Omental fat pad (tissue), 4 donors: ENCODE measurements around the gene HS6ST3. TPM values are rescaled to one million over a fixed set of nuclear protein-coding genes. Genes with fewer than 3 reads are reported as not detected.
"Not testable (repeated sequence)": the region's sequence is repeated elsewhere in the genome, so short reads cannot be mapped to it uniquely, and the experiment has no call there.

ENCODE experiments used
- ATAC-seq: fragments of 150-250 bp; one replicate; pipeline ENCODE4 v1.9.1; 2016; ENCODE audit warnings: mild to moderate bottlenecking, moderate library complexity; ENCODE audit not compliant: low FRiP score
- DNase-seq: peaks from one replicate; pipeline ENCODE4 v3.0.0-alpha.2; 2019; ENCODE audit warnings: low spot score
- total RNA-seq, 4 donors: library from RNA; depleted of rRNA; stranded (reverse); fragments of >200 nt; gene quantifications; one replicate each; pipeline ENCODE4 v1.1.0, GENCODE V29; 2016
- TF ChIP-seq, protein P1 (sequence below), 3 donors: fragments of 450-650 bp; IDR thresholded peaks; one replicate each; pipeline ENCODE4 v1.5.1; 2016 to 2017; ENCODE audit warnings: antibody characterized with exemption in 3 of 3, mild to moderate bottlenecking in 3 of 3, moderate library complexity in 2 of 3

Gene HS6ST3
- total RNA-seq, 4 donors from 2014 or later, result 0.09 to 0.32 (median 0.24) TPM; not detected in 1

DNA sequence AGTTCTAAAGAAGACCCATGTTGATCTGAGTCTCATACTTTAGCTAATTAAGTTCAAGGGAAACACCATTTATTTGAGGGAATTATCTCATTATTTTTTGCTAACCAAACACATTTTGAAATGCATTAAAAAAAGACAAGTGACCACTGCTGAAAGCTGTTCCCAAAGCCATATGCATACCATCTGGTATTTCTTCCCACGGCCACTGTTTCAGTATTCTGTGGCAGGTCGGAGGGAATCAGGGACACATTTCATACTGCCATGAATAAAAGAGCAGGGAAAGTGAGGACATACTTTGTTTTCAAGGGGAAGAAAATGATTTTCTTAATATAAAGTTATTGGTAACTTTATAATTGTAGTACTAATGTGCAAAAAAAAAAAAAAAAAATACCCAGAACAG is 401.2 kb downstream of the HS6ST3 start:
- TF ChIP-seq, protein P1, sequence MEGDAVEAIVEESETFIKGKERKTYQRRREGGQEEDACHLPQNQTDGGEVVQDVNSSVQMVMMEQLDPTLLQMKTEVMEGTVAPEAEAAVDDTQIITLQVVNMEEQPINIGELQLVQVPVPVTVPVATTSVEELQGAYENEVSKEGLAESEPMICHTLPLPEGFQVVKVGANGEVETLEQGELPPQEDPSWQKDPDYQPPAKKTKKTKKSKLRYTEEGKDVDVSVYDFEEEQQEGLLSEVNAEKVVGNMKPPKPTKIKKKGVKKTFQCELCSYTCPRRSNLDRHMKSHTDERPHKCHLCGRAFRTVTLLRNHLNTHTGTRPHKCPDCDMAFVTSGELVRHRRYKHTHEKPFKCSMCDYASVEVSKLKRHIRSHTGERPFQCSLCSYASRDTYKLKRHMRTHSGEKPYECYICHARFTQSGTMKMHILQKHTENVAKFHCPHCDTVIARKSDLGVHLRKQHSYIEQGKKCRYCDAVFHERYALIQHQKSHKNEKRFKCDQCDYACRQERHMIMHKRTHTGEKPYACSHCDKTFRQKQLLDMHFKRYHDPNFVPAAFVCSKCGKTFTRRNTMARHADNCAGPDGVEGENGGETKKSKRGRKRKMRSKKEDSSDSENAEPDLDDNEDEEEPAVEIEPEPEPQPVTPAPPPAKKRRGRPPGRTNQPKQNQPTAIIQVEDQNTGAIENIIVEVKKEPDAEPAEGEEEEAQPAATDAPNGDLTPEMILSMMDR (IDR thresholded peaks at IDR 0.05), result no peak

DNA sequence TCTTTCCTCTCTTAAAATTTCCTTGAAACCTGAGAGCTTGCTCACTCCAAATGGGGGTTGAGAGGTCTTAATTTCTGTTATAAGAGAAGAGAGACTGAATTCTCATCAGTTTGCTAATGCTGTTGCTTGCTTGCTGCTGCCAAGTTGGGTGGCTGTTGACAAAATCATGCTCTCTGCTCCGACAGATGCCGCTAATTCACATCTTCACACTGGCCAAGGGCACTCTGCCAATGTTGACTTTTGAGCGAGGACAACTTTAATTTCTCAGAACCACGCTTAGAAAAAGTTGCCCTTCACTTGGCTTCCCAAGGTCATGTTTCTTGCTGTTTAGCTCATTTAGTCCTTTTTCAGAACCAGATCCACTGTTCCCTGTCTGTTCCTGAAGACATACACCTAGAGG is 402.9 kb downstream of the HS6ST3 start:
- ATAC-seq (no peak), DNase-seq (no peak)
- TF ChIP-seq, protein P1 (IDR thresholded peaks at IDR 0.05), result no peak

More for the DNA sequence above, 401.2 kb downstream of the HS6ST3 start:
- no peak for ATAC-seq
- no peak for DNase-seq

DNA sequence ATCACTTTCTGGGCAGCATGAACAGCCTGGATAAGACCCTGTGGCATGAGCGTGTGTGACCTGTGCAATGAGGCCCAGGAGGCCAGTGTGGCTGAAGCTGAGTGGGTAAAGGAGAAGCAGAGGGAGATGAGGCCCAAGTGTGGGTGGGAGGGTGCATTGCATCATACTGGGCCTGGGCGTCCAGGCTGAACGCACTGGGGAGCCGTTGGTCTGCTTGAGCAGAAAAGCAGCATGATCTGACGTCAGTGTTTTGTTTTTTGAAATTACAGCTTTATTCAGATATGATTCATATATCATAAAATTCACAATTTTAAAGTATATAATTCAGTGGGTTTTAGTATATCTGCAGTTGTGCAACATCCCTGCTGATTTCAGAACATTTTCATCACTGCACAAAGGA is 409.7 kb downstream of the HS6ST3 start:
- ATAC-seq, result no peak
- TF ChIP-seq, protein P1 (IDR thresholded peaks at IDR 0.05), result no peak

DNA sequence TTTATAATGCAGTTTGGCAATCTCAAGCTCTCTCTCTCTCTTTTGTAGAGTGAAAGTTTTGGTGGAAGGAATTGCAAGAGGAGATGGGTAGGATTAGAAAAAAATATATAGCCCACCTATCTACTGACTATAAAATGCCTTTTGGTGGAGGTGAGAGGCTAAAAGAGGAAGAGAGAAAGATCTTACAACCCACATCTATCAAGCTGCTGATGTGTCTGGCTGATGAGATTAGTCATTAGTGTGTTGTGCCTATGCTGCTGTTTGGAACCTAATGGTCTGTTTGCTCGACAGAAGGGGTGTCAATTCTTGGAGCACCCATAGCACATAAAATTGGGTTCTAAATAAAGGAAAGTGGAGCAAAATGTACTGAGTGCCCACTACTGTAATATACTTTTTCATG is 411.0 kb downstream of the HS6ST3 start:
- DNase-seq (no peak), ATAC-seq (no peak)
- TF ChIP-seq, protein P1 (IDR thresholded peaks at IDR 0.05), result no peak

More for the DNA sequence above, 409.7 kb downstream of the HS6ST3 start:
- no peak for DNase-seq

DNA sequence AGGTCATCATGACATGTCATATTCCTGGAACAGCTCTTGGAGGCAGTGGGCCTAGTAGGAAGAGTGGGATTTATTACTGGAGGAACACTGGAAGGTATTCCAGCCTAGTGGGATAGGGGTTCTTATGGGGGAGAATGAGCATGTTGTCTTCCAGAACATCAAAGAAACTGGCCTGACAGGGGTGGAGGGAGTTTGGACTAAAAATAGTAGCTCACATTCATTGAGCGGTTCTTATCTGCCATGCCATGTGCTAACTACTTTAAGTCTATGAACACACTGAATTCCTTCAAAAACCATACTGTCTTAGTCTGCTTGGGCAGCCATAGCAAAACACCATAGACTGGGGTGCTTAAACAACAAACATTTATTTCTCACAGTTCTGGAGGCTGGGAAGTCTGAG is 413.6 kb downstream of the HS6ST3 start:
- TF ChIP-seq, protein P1 (IDR thresholded peaks at IDR 0.05), result no peak
- ATAC-seq, result no peak
- no peak for DNase-seq

DNA sequence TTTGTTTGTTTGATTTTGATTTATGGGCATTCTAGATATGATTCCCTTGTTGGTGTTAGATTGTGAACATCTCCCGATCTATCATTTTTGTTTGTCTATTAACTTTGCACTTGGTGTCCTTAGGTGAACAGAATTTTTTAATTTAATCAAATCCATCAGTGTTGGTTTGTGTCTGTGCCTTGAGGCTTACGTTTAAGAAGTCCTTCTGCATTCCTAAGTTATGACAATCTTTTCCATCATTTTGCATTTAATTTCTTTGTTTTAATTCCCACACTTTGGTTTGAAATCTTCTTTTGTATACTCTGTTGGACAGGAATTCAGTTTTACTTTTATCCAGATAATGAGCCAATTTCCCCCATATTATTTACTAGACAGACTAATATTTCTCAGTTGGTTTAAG is 421.7 kb downstream of the HS6ST3 start:
- ATAC-seq, result no peak
- TF ChIP-seq, protein P1 (IDR thresholded peaks at IDR 0.05), result no peak
- no peak for DNase-seq

DNA sequence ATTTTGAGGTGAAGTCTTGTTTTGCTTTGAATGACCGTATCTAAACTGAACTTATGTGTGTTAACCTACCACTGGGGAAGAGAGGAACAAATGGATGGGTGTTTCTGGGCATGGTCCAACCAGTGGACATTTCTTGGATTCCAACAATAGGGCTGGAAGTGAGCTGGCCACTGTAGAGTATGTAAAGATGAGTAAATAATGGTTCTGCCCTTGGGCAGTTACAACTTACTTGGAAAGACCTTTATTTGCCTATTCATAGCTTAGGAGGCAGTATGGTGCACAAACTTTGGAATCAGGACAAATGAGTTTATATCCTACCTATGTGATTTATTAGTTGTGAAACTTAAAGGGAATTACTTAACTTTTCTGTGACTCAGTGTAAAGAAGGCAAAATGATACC is 429.5 kb downstream of the HS6ST3 start:
- TF ChIP-seq, protein P1 (IDR thresholded peaks at IDR 0.05), result no peak
- no peak for ATAC-seq
- no peak for DNase-seq

DNA sequence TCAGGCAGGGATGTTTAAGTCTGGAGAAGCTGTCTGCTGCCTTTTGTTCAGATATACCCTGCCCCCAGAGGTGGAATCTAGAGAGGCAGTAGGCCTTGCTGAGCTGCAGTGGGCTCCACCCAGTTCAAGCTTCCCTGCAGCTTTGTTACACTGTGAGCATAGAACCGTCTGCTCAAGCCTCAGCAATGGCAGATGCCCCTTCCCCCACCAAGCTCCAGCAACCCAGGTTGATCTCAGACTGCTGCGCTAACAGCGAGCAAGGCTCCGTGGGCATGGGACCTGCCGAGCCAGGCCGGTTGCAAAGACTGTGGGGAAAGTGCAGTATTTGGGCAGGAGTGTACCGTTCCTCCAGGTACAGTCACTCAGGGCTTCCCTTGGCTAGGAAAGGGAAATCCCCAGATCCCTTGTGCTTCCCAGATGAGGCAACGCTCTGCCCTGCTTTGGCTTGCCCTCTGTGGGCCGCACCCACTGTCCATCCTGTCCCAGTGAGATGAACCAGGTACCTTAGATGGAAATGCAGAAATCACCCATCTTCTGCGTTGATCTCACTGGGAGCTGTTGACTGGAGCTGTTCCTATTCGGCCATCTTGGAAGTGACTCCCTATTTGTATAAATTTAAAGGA is 434.6 kb downstream of the HS6ST3 start:
- not testable (repeated sequence) for ATAC-seq

More for the DNA sequence above, 434.6 kb downstream of the HS6ST3 start:
- not testable (repeated sequence) for DNase-seq
